Left lobe of liver (tissue), 1 donor: ENCODE measurements around the gene TRPM7. TPM values are rescaled to one million over a fixed set of nuclear protein-coding genes. Genes with fewer than 3 reads are reported as not detected.

Experiments used
- total RNA-seq: library from RNA; stranded (reverse); gene quantifications from one replicate; pipeline ENCODE4 v1.2.1, GENCODE V29; 2021
- donor health status: DM: no; HTN: yes; CAD: no.

The TRPM7 gene
- total RNA-seq, 1 donor from 2014 or later = 21.6 TPM

Other genes starting within 250 kb of the TRPM7 start
- gene USP50, start 140.1 kb downstream of the TRPM7 start, total RNA-seq = 0.43 TPM
- 101 TPM for gene SPPL2A, start 78.9 kb upstream of the TRPM7 start, total RNA-seq
- gene AP4E1, start 221.9 kb upstream of the TRPM7 start, total RNA-seq = 4.4 TPM